ENCODE measurements around the gene GBA2. TPM values are rescaled to one million over a fixed set of nuclear protein-coding genes. Genes with fewer than 3 reads are reported as not detected.

Gene GBA2
- total and polyA plus RNA-seq, 2 experiments from 2014 or later, result 58.5 to 80.2 TPM

DNA sequence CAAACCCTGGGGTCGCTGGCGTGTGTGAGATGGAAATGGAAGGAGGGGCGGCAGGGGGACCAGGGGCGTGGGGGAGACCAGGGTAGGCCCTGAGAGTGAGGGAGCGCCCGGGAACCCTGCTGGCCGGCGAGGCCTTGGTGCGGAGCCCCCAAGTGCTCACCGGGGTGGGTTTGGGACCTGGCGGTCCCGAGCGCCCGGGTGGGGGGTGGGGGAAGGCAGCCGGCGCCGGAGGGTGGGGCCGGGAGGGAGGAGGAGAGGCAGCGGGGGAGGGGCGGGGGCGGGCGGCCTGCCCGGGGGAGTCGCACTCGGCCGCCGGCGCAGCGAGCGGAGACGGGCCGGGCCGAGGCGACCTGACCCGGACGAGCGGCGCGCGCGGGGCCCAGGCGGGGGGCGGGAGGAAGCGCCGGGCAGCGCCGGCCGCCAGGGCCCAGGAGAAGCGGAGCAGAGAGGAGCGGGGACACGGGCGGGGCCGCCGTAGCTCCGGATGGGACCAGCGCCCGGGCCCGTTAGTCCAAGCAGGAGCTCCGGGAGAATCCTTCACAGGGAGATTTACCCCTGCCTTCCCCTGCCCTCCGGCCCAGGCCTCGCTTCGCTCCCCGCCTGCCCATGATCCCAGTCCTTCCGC is 42.4 kb upstream of the GBA2 start, which contains the start of gene NPR2:
Gene NPR2 (plus strand): TSS at position 295 of the 625 bp plus-strand sequence. CDS start 818 bp downstream, outside the sequence.
- Histone ChIP-seq H3K4me3 (peak within 1 kb of the TSS; percentile 20), H2AFZ (peak within 1 kb of the TSS; percentile 66), H4K20me1 (ENCODE audit: insufficient read depth, poor library complexity, severe bottlenecking) (no peaks in the 10 kb centered on the region), H3K79me2 (no peaks in the 10 kb centered on the region), H3K4me1 (ENCODE audit: insufficient read depth) (peaks cover 15% of the 10 kb centered on the region), H3K9me2 (replicated peaks; ENCODE audit: insufficient read depth) (no peaks in the 10 kb centered on the region), H3K36me3 (replicated peaks; ENCODE audit: insufficient read depth, low read depth) (no peaks in the 10 kb centered on the region), H3K27me3 (no peaks in the 10 kb centered on the region), H3K4me2 (peak within 1 kb of the TSS; percentile 91), H3K27ac (peak within 1 kb of the TSS; percentile 70), H3K9me3 (ENCODE audit: low read depth) (no peaks in the 10 kb centered on the region)
- 33% methylated on average over 2 of the region's 64 CpGs for WGBS (ENCODE audit: low lambda C conversion rate, missing lambda C conversion rate)
- TF ChIP-seq EZH2 (IDR thresholded peaks at IDR 0.05; ENCODE audit: borderline replicate concordance) (no peak), EZH2phosphoT487 (IDR thresholded peaks at IDR 0.05; ENCODE audit: low read depth, severe bottlenecking, unreplicated experiment) (no peak)
- TF ChIP-seq, protein P1, sequence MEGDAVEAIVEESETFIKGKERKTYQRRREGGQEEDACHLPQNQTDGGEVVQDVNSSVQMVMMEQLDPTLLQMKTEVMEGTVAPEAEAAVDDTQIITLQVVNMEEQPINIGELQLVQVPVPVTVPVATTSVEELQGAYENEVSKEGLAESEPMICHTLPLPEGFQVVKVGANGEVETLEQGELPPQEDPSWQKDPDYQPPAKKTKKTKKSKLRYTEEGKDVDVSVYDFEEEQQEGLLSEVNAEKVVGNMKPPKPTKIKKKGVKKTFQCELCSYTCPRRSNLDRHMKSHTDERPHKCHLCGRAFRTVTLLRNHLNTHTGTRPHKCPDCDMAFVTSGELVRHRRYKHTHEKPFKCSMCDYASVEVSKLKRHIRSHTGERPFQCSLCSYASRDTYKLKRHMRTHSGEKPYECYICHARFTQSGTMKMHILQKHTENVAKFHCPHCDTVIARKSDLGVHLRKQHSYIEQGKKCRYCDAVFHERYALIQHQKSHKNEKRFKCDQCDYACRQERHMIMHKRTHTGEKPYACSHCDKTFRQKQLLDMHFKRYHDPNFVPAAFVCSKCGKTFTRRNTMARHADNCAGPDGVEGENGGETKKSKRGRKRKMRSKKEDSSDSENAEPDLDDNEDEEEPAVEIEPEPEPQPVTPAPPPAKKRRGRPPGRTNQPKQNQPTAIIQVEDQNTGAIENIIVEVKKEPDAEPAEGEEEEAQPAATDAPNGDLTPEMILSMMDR (IDR thresholded peaks at IDR 0.05; ENCODE audit: poor library complexity), result no peak
- peak; percentile 71 for DNase-seq (ENCODE audit: low spot score)

DNA sequence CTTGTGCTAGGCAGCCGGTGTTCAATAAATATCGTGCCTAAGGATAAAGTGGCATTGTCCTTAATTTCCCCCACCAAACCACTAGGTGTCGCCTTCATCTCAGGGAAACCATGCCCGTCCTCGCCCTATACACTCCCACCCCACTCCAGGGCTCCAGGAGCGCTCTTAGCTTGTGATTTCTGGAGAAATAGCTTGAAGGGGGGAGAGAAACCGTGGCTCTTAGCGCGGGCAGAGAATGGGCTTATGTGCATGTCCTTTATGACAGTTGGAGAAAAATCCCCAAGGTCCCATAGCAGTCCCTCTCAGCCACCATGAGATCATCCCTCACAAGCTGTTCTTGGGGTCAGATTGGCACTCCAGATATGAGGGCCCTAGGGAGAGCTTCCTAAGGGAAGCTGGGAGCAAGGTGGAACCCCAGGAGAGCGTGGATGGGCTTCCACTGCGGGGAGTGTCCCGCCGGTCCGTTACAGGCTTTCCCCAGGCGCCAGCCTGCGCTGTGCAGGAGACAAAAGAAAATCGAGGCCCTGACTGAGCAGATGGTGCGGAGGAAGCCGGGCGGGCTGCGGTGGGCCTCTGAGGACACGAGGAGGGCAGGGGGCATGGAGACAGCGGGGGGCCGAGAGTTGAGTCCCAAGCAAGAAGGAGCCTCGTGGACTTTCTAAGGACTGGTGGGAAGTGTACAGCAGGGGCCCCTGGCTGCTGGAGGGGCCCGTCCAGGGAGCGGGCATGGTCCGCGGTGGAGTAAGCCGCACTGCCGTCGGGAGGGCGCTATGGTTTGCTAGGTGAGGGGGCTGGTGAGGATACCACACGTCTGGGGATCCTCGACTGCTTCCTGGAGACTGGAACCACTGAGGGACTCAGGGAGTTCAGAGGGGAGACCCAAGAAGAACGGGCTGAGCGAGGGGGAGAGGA is 41.6 kb upstream of the GBA2 start:
- no peaks in the 10 kb centered on the region for H3K27me3 ChIP-seq
- no peaks in the 10 kb centered on the region for H3K79me2 ChIP-seq
- no peaks in the 10 kb centered on the region for H3K9me3 ChIP-seq (ENCODE audit: low read depth)
- TF ChIP-seq, protein P1 (IDR thresholded peaks at IDR 0.05; ENCODE audit: poor library complexity), result peak; percentile 89
- no peak for TF ChIP-seq EZH2 (IDR thresholded peaks at IDR 0.05; ENCODE audit: borderline replicate concordance)
- no peak for TF ChIP-seq EZH2phosphoT487 (IDR thresholded peaks at IDR 0.05; ENCODE audit: low read depth, severe bottlenecking, unreplicated experiment)
- H3K4me3 ChIP-seq, result no peak overlapping the region
- no peaks in the 10 kb centered on the region for H4K20me1 ChIP-seq (ENCODE audit: insufficient read depth, poor library complexity, severe bottlenecking)
- peak; percentile 90 for DNase-seq (ENCODE audit: low spot score)
- 48% methylated on average over 34 of the region's 37 CpGs for WGBS (ENCODE audit: low lambda C conversion rate, missing lambda C conversion rate)
- no peaks in the 10 kb centered on the region for H3K36me3 ChIP-seq (replicated peaks; ENCODE audit: insufficient read depth, low read depth)
- peak overlapping the region; percentile 70 for H3K27ac ChIP-seq
- H2AFZ ChIP-seq, result peak overlapping the region; percentile 66
- H3K4me2 ChIP-seq, result peak overlapping the region; percentile 91
- peaks cover 15% of the 10 kb centered on the region for H3K4me1 ChIP-seq (ENCODE audit: insufficient read depth)
- H3K9me2 ChIP-seq (replicated peaks; ENCODE audit: insufficient read depth), result no peaks in the 10 kb centered on the region

DNA sequence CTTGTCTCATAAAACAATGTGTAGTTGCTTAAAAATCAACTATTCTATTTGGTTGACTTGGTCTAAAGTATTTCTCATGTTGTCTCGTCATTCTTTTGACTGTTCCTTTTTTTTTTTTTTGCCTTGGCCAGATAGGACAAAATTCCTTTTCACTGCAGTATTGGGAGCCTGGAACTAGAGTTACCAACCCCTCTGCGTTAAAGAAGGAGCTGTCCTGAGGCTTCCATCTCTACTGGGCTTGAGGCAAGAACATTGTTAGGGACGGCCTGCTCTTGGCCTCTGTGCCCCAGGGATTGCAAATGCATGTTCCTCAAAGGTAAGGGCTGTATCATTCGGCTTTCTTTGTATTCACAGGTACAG is 41.0 kb upstream of the GBA2 start:
- WGBS (ENCODE audit: low lambda C conversion rate, missing lambda C conversion rate), result 42% methylated on average over 4 of the region's 4 CpGs
- H3K9me2 ChIP-seq (replicated peaks; ENCODE audit: insufficient read depth), result no peaks in the 10 kb centered on the region
- H3K27me3 ChIP-seq, result no peaks in the 10 kb centered on the region
- H3K27ac ChIP-seq, result no peak overlapping the region
- H3K79me2 ChIP-seq, result no peaks in the 10 kb centered on the region
- no peaks in the 10 kb centered on the region for H4K20me1 ChIP-seq (ENCODE audit: insufficient read depth, poor library complexity, severe bottlenecking)
- H3K4me2 ChIP-seq, result no peak overlapping the region
- H3K9me3 ChIP-seq (ENCODE audit: low read depth), result no peaks in the 10 kb centered on the region
- peaks cover 15% of the 10 kb centered on the region for H3K4me1 ChIP-seq (ENCODE audit: insufficient read depth)
- TF ChIP-seq, protein P1 (IDR thresholded peaks at IDR 0.05; ENCODE audit: poor library complexity), result no peak
- TF ChIP-seq EZH2 (IDR thresholded peaks at IDR 0.05; ENCODE audit: borderline replicate concordance) (no peak), EZH2phosphoT487 (IDR thresholded peaks at IDR 0.05; ENCODE audit: low read depth, severe bottlenecking, unreplicated experiment) (no peak)
- H3K4me3 ChIP-seq, result no peak overlapping the region
- no peak for DNase-seq (ENCODE audit: low spot score)
- H2AFZ ChIP-seq, result no peak overlapping the region
- H3K36me3 ChIP-seq (replicated peaks; ENCODE audit: insufficient read depth, low read depth), result no peaks in the 10 kb centered on the region
